ENCODE data around the gene FGFR3.

The FGFR3 gene

GRCh38 chr4:1762264-1763010 lies 30.7 kb upstream of the FGFR3 start:
- H3K4me3 ChIP-seq (ENCODE audit: low read depth, low read length), result no peak overlapping the region
- CTCF ChIA-PET, result interaction anchor here (0.6 to 1.3 kb wide), 4 partner anchors 10 to 14 kb away, joined by 3 to 5 read pairs (median 3); no protein-coding TSS in a partner anchor
- no peak for DNase-seq (ENCODE audit: low read depth, low spot score)
- POLR2A ChIA-PET, result no interaction called here
- no peak for TF ChIP-seq CTCF (IDR thresholded peaks at IDR 0.05; ENCODE audit: insufficient read depth, low read length, missing control alignments)

DNA sequence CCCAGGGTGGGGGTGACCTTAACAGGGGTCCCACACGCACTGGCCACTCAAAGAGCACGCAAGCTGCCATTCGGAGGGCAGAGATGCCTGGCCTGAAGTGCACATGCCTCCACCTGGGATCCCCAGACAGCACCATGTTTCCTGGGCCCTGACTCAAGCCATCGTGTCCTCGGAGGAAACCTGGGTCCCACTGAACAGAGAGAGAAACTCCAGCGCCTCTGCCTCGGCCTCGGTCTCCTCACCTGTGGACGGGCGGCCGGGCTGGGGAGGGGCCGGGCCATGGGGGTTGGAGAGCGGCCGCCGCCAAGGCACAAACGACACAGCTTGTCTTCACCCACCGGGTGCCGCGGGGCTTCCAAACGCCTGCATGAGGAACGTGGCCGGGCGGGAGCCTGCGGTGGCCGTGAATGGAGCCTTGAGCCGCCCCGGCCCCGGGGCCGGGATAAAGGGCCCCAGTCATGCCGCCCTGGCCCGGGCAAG lies 30.0 kb upstream of the FGFR3 start:
- ChIA-PET CTCF (interaction anchor here (0.6 to 1.7 kb wide), 3 partner anchors 12 to 15 kb away, joined by 3 to 5 read pairs (median 4); no protein-coding TSS in a partner anchor), POLR2A (no interaction called here)
- no peak for TF ChIP-seq CTCF (IDR thresholded peaks at IDR 0.05; ENCODE audit: insufficient read depth, low read length, missing control alignments)
- no peak for DNase-seq (ENCODE audit: low read depth, low spot score)
- H3K4me3 ChIP-seq (ENCODE audit: low read depth, low read length), result no peak overlapping the region

GRCh38 chr4:1763550-1764080 lies 29.5 kb upstream of the FGFR3 start:
- CTCF ChIA-PET, result interaction anchor here (1.1 to 1.7 kb wide), 3 partner anchors 11 to 14 kb away, joined by 3 to 5 read pairs (median 4); no protein-coding TSS in a partner anchor
- no peak for DNase-seq (ENCODE audit: low read depth, low spot score)
- TF ChIP-seq CTCF (IDR thresholded peaks at IDR 0.05; ENCODE audit: insufficient read depth, low read length, missing control alignments), result no peak
- no peak overlapping the region for H3K4me3 ChIP-seq (ENCODE audit: low read depth, low read length)
- POLR2A ChIA-PET, result no interaction called here

DNA sequence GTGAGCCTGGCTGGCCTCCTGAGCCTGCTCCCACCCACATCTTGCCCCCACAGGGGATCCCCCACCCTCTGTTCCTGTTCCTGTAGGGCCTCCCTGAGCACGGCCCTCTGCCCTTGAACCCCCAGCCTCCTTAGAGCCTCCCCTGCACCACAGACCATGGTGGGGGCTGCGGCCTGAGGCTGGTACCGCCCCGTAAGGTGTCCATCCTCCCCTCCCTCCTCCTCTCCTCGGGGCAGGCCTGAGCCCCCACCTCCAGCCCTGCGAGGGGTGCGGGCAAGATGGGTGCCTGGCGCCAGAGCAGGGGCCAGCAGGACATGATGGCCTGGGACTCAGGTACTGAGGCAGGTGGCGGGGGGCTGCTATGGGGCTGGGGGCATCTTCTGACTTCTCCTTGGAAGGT lies 28.4 kb upstream of the FGFR3 start:
- no peak overlapping the region for H3K4me3 ChIP-seq (ENCODE audit: low read depth, low read length)
- ChIA-PET CTCF (interaction anchor here (0.7 to 1.8 kb wide), 7 partner anchors 10 to 146 kb away, joined by 3 to 5 read pairs (median 3); no protein-coding TSS in a partner anchor), POLR2A (no interaction called here)
- TF ChIP-seq CTCF (IDR thresholded peaks at IDR 0.05; ENCODE audit: insufficient read depth, low read length, missing control alignments), result no peak
- DNase-seq (ENCODE audit: low read depth, low spot score), result no peak

DNA sequence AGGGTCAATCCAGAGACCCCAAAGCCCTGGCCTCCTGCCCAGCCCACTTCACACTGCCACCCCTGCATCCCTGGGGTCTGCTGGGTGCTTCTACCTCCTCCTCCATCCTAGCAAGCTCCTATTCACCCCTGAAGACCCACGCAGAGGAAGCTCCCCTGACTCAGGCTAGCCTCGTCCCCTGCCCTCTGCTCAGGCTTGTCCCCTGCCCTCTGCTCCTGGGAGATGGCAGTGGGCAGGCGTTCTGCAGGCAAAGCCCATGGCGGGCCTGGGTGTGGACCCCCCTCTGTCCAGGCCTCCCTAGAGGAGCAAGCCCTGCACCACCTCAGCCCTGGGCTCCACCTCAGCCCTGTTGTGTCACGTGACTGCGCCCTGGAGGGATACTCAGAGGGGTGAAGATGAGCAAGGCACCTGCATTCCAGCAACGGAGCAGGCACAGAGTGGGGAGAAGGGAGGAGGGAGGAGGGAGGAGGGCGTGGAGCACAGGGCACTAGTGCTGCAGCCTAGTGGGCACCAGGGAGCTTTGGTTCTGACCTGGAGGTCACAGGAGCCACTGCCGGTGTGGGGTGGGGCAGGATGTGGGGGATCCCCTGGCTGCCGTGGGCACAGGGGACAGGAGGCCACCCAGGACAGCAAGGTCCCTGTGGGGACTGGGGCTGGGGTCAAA lies 27.6 kb upstream of the FGFR3 start:
- POLR2A ChIA-PET, result no interaction called here
- H3K4me3 ChIP-seq (ENCODE audit: low read depth, low read length), result no peak overlapping the region
- no peak for DNase-seq (ENCODE audit: low read depth, low spot score)
- TF ChIP-seq CTCF (IDR thresholded peaks at IDR 0.05; ENCODE audit: insufficient read depth, low read length, missing control alignments), result no peak
- CTCF ChIA-PET, result interaction anchor here (0.7 to 1.8 kb wide), 7 partner anchors 12 to 145 kb away, joined by 3 to 5 read pairs (median 3); no protein-coding TSS in a partner anchor

Data from AG04449 (cell line).